NCI-H2196 (cell line): ENCODE data around the gene ARHGEF16.

ENCODE experiments used
- DNase-seq: peaks from one replicate; lab custom pipeline; 2025; ENCODE audit not compliant: unreplicated experiment; lab: John Stamatoyannopoulos, UW

The ARHGEF16 gene

GRCh38 chr1:3436451-3436850, 18.0 kb upstream of the ARHGEF16 start:
- no peak for DNase-seq

DNA sequence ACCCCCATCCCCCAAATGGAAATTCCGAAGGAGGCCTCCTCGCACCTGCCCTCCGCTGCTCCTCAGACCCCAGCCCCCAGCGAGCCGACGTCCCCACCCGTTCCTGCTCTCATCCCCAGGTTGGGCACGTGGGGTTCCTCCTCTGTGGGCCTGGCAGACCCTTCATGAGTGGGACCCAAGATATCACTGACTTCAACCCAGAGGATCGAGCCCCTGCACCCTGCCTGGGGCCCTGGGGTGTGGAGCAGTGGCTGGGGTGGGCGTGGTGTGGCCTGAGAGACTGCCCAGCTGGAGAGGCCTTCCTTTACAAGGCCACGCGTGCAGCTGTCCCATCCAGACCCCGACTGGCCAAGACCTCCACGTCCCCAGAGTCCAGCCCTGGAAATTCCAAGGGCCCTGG, 17.6 kb upstream of the ARHGEF16 start:
- DNase-seq, result no peak

DNA sequence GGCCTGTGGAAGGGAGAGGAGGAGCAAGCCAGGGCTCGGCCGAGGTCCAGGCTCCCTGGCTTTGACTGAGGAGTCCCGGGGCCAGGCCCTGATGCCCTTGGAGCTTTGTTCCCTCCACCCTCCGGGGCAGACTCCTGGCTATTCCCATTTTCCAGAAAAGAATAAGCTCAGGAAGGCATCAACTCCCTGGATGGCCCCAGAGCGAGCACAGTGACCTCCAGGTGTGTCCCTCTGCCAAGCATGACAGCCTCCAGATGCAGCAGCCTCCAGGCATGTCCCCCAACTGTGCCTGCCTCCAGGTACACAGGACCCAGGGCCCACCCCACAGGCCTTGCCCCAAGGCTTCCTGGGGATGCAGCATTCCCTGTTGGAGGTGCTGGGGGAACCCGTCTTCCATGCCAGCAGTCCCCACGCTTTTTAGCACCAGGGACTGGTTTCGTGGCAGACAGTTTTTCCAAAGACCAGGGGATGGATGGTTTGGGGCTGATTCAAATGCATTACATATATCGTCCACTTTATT, 15.7 kb upstream of the ARHGEF16 start:
- no peak for DNase-seq

DNA sequence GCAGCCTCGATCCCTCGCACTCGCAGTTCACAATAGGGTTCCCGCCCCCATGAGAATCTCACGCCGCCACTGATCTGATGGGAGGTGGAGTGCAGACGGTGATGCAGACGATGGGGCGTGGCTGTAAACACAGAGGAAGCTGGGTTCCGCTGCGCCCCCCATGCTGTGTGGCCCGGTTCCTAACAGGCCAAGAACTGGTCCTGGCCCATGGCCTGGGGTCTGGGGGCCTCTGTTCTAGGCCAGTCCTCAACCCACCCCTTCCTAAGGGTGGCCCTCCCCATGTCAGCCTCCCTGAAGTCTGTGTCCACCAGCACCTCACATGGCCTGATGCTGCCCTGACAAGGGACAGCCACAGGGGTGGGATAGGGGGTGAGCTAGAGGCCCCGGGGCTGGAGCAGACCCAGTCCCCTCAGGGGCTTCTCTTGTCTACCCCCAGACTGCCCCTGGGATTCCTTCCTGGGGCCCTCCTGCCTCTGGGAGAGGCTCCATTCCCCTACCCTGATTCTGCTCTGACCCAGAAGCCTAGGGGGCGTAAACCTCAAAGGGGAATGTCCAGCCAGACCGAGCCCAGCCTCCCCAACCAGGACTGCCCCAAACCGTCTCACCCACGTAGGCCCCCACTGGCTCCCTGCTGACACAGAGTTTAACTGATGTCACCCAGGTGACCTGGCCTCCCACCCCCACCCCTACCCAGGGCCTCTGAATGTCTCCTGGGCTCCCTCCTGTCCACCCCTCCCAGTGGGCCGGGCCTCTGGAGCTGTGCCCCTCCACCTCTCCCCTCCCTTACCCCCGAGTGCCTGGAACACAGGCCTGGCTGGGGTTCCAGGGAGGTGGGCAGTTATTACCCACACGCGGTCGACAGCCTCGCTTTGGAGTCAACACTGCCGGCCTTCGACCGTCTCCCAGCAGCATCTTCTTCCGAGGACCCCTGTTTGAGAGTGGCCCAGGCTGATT, 14.8 kb upstream of the ARHGEF16 start:
- no peak for DNase-seq

- no peak for DNase-seq
Observed at GRCh38 chr1:3440300-3440681, 14.2 kb upstream of the ARHGEF16 start.

- no peak for DNase-seq
Observed at GRCh38 chr1:3440711-3441409, 13.6 kb upstream of the ARHGEF16 start.

DNA sequence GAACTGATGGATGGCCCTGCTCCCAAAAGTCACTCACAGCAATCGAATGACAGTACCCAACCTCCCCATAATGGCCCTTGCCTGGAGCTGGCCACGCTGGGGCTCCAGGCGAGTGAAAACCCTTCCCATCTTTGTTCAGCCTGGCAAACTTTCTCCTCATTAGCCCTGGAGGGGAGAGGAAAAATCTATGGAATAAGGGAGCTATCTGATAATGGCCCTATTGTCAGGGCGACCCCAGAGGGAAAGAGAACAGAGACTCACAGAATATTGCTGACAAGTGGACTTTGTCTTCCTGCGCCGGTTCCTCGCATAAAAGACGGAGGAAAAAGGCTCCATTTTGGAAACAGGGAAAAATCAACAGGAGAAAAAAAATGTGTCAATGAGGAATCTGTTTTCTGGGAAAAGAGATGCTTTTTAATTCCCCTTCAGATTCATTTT, 13.0 kb upstream of the ARHGEF16 start:
- no peak for DNase-seq

GRCh38 chr1:3441880-3442279, 12.6 kb upstream of the ARHGEF16 start:
- DNase-seq, result no peak

- DNase-seq, result no peak
Observed at GRCh38 chr1:3442331-3442730, 12.1 kb upstream of the ARHGEF16 start.

DNA sequence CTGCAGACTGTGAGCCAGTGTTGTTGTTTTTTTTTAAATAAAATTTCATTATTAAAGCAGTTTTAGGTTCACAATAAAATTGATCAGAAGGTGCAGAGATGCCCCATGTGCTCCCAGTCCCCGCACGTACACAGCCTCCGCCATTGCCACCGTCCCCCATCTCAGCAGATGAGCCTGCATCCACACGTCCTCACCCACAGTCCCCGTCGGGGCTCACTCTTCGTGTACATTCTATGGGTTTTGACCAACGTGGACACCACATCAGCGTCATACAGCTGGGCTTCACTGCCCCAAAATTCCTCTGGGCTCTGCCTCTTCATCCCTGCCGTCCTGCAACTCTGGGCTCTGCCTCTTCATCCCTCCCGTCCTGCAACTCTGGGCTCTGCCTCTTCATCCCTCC, 11.6 kb upstream of the ARHGEF16 start:
- DNase-seq, result no peak

- no peak for DNase-seq
Observed at GRCh38 chr1:3443807-3444206, 10.7 kb upstream of the ARHGEF16 start.

GRCh38 chr1:3444298-3444697, 10.2 kb upstream of the ARHGEF16 start:
- no peak for DNase-seq

DNA sequence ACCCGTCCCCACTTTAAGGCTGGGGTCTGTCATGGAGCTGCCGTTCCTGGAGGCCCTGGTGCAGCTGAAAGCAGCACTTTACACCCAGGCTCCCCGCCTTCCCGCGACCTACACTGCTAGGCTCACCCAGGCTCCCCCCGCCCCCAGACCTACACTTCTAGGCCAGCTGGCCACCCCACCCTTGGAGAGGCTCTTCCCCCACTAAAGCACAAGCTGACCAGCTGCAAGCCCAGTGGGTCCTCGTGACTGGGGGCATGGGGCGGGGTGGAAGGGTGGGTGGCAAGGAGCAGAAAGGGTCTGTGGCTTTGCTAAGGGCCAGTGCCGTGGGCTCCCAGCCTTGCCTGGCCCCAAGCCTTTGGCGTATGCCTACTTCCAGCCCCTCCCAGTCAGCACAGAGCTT, 9.7 kb upstream of the ARHGEF16 start:
- no peak for DNase-seq

- DNase-seq, result no peak
Observed at GRCh38 chr1:3450202-3450863, 4.1 kb upstream of the ARHGEF16 start.

- no peak for DNase-seq
Observed at GRCh38 chr1:3450983-3451382, 3.5 kb upstream of the ARHGEF16 start.

DNA sequence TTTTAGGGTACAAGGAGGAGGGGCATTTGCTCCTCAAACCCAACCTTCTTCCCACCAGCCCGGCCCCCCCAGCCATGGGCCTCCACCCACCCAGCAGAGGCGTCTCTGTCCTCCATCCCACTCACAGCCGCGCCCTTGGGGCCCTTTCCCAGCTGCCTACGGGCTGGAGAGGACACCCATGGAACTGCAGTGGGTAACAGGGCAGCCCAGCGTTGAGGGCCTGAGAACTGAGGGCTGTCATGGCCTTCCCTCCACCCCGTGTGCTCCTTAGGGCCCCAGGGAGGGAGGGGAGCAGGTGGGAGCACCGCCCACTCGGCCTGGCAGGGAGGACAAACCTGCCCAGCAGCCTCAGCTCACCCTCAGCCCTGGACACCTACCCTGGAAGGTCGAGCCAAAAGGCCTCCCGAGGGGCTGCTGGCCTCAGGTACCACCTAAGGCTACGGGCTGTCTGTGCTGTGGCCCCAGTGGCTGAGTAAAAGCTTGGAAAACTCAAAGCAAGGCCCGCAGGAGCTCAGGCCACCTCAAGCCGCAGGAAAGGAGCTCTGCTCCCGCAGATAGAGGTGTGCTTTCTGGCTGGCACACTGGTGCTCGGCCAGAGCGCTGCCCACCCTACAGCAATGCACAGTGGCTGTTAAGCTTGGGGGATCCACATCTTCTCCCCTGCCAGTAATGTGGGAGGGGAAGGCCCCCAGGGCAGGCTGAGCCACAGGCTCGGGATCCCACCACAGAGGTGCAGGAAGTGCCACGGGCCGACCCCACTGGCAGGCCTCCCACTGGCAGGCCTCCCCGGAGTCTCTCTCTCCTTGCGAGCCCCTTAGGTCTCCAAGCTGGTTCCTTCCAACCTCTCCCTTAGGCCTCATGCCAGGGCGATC, 2.2 kb upstream of the ARHGEF16 start:
- no peak for DNase-seq

DNA sequence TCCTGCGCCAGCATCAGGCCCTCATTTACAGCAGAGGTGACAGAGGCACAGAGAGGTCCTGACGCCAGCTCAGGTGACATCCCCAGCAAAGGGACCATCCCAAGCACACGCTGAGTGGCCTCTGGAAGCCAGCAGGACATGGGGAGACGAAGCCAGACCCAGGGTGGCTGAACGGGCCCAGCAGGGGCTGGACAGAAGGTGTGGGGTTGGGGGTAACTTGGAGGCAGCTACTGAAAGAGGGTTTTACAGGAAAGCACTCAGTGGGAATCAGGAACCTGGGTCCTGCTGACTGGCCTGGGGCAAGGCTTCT, 1.6 kb upstream of the ARHGEF16 start:
- no peak for DNase-seq

DNA sequence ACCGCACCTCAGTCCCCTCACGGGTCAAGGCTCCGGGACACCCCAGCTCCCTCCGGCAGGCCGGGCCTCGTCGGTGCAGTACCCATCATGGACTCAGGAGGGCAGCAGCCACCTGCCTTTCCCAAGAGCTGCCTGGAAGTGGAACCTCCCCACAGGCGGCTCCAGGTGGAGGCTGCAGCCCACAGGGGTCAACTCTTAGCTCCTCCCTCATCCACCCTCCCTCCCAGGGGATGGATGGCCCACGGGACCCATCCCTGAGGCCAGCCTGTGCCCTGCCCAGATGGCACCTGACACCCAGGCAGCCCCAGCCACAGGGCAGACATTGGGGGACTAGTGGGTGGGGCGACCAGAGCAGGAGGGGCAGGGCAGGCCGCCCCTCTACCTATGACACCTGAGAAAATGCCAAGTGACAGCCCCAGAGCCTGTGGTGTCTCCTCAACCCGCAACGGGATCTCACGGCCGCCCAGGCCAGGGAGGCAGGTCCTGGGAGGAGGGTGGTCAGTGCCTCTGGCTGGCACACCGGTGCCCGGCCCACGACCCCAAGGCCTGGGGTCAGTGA, 1.2 kb upstream of the ARHGEF16 start:
- DNase-seq, result peak; percentile 80

- peak; percentile 57 for DNase-seq
Observed at GRCh38 chr1:3454811-3455618, 550 bp downstream of the ARHGEF16 start.
